ENCODE data around the gene ANXA4.
"Not testable (repeated sequence)": the region's sequence is repeated elsewhere in the genome, so short reads cannot be mapped to it uniquely, and the experiment has no call there.

Gene ANXA4

GRCh38 chr2:69753659-69754363, 11.9 kb downstream of the ANXA4 start:
- H3K27ac Mint-ChIP-seq: peak overlapping the region; percentile 20
- H3K36me3 Mint-ChIP-seq: peaks cover 6% of the 10 kb centered on the region
- H3K4me3 Mint-ChIP-seq: no peak overlapping the region
- no peaks in the 10 kb centered on the region for H3K27me3 Mint-ChIP-seq
- DNase-seq (ENCODE audit: low spot score in 2 of 2) (no peak), ATAC-seq (ENCODE audit: low read depth) (no peak)
- no peaks in the 10 kb centered on the region for H3K9me3 Mint-ChIP-seq
- peaks cover 21% of the 10 kb centered on the region for H3K4me1 Mint-ChIP-seq

GRCh38 chr2:69754633-69755032, 12.7 kb downstream of the ANXA4 start:
- H3K9me3 Mint-ChIP-seq: no peaks in the 10 kb centered on the region
- no peaks in the 10 kb centered on the region for H3K27me3 Mint-ChIP-seq
- peaks cover 3% of the 10 kb centered on the region for H3K36me3 Mint-ChIP-seq
- H3K4me1 Mint-ChIP-seq: peaks cover 17% of the 10 kb centered on the region
- DNase-seq (ENCODE audit: low spot score in 2 of 2) (no peak), ATAC-seq (ENCODE audit: low read depth) (no peak)
- H3K27ac Mint-ChIP-seq: no peak overlapping the region
- no peak overlapping the region for H3K4me3 Mint-ChIP-seq

GRCh38 chr2:69755862-69756467, 14.0 kb downstream of the ANXA4 start:
- Mint-ChIP-seq H3K27me3 (no peaks in the 10 kb centered on the region), H3K36me3 (peaks cover 3% of the 10 kb centered on the region), H3K4me3 (no peak overlapping the region), H3K4me1 (peaks cover 14% of the 10 kb centered on the region), H3K9me3 (no peaks in the 10 kb centered on the region), H3K27ac (no peak overlapping the region)
- ATAC-seq (ENCODE audit: low read depth) (no peak), DNase-seq (ENCODE audit: low spot score in 2 of 2) (no peak)

GRCh38 chr2:69762025-69762424, 20.1 kb downstream of the ANXA4 start:
- Mint-ChIP-seq H3K4me1 (peaks cover 23% of the 10 kb centered on the region), H3K36me3 (peaks cover 6% of the 10 kb centered on the region), H3K4me3 (no peak overlapping the region), H3K27ac (no peak overlapping the region), H3K9me3 (no peaks in the 10 kb centered on the region), H3K27me3 (no peaks in the 10 kb centered on the region)
- DNase-seq (ENCODE audit: low spot score in 2 of 2) (no peak), ATAC-seq (ENCODE audit: low read depth) (no peak)

GRCh38 chr2:69762513-69763494, 20.9 kb downstream of the ANXA4 start:
- peaks cover 23% of the 10 kb centered on the region for H3K4me1 Mint-ChIP-seq
- H3K27ac Mint-ChIP-seq: no peak overlapping the region
- no peak overlapping the region for H3K4me3 Mint-ChIP-seq
- peaks cover 6% of the 10 kb centered on the region for H3K36me3 Mint-ChIP-seq
- ATAC-seq (ENCODE audit: low read depth) (peak; percentile 31), DNase-seq (ENCODE audit: low spot score in 2 of 2) (no peak)
- H3K27me3 Mint-ChIP-seq: no peaks in the 10 kb centered on the region
- H3K9me3 Mint-ChIP-seq: no peaks in the 10 kb centered on the region

GRCh38 chr2:69763831-69764230, 21.9 kb downstream of the ANXA4 start:
- H3K9me3 Mint-ChIP-seq; H3K27me3 Mint-ChIP-seq; H3K36me3 Mint-ChIP-seq; H3K27ac Mint-ChIP-seq; ATAC-seq (ENCODE audit: low read depth); DNase-seq (ENCODE audit: low spot score in 2 of 2); H3K4me3 Mint-ChIP-seq: not testable (repeated sequence)
- peaks cover 23% of the 10 kb centered on the region for H3K4me1 Mint-ChIP-seq

- H3K4me1 Mint-ChIP-seq: peaks cover 26% of the 10 kb centered on the region
- peaks cover 6% of the 10 kb centered on the region for H3K36me3 Mint-ChIP-seq
- no peak for DNase-seq (ENCODE audit: low spot score in 2 of 2)
- no peaks in the 10 kb centered on the region for H3K9me3 Mint-ChIP-seq
- H3K27me3 Mint-ChIP-seq: no peaks in the 10 kb centered on the region
- peak overlapping the region; percentile 43 for H3K27ac Mint-ChIP-seq
- no peak for ATAC-seq (ENCODE audit: low read depth)
- no peak overlapping the region for H3K4me3 Mint-ChIP-seq
Measured at GRCh38 chr2:69764286-69765095, 22.6 kb downstream of the ANXA4 start.

GRCh38 chr2:69765096-69765380, 23.1 kb downstream of the ANXA4 start:
- Mint-ChIP-seq H3K4me3 (no peak overlapping the region), H3K27ac (peak overlapping the region; percentile 43), H3K4me1 (peaks cover 26% of the 10 kb centered on the region), H3K36me3 (peaks cover 6% of the 10 kb centered on the region), H3K27me3 (no peaks in the 10 kb centered on the region), H3K9me3 (no peaks in the 10 kb centered on the region)
- no peak for ATAC-seq (ENCODE audit: low read depth)
- DNase-seq (ENCODE audit: low spot score in 2 of 2): no peak

- Mint-ChIP-seq H3K9me3 (no peaks in the 10 kb centered on the region), H3K4me3 (no peak overlapping the region), H3K27ac (no peak overlapping the region), H3K36me3 (peaks cover 6% of the 10 kb centered on the region), H3K4me1 (peaks cover 30% of the 10 kb centered on the region), H3K27me3 (no peaks in the 10 kb centered on the region)
- ATAC-seq (ENCODE audit: low read depth) (no peak), DNase-seq (ENCODE audit: low spot score in 2 of 2) (no peak)
Measured at GRCh38 chr2:69766014-69766413, 24.1 kb downstream of the ANXA4 start.

GRCh38 chr2:69767034-69767433, 25.1 kb downstream of the ANXA4 start:
- no peaks in the 10 kb centered on the region for H3K9me3 Mint-ChIP-seq
- ATAC-seq (ENCODE audit: low read depth) (no peak), DNase-seq (ENCODE audit: low spot score in 2 of 2) (no peak)
- H3K27ac Mint-ChIP-seq: no peak overlapping the region
- H3K27me3 Mint-ChIP-seq: no peaks in the 10 kb centered on the region
- H3K4me1 Mint-ChIP-seq: peaks cover 33% of the 10 kb centered on the region
- H3K4me3 Mint-ChIP-seq: no peak overlapping the region
- H3K36me3 Mint-ChIP-seq: peaks cover 6% of the 10 kb centered on the region

- Mint-ChIP-seq H3K9me3 (no peaks in the 10 kb centered on the region), H3K27ac (no peak overlapping the region), H3K4me1 (peaks cover 32% of the 10 kb centered on the region), H3K4me3 (no peak overlapping the region), H3K27me3 (no peaks in the 10 kb centered on the region), H3K36me3 (peaks cover 2% of the 10 kb centered on the region)
- DNase-seq (ENCODE audit: low spot score in 2 of 2): no peak
- no peak for ATAC-seq (ENCODE audit: low read depth)
Measured at GRCh38 chr2:69768235-69768634, 26.3 kb downstream of the ANXA4 start.

GRCh38 chr2:69768789-69769188, 26.9 kb downstream of the ANXA4 start:
- ATAC-seq (ENCODE audit: low read depth): no peak
- no peak overlapping the region for H3K27ac Mint-ChIP-seq

GRCh38 chr2:69769272-69769671, 27.3 kb downstream of the ANXA4 start:
- Mint-ChIP-seq H3K4me3 (no peak overlapping the region), H3K27me3 (no peaks in the 10 kb centered on the region), H3K36me3 (peaks cover 2% of the 10 kb centered on the region), H3K9me3 (no peaks in the 10 kb centered on the region), H3K4me1 (peaks cover 32% of the 10 kb centered on the region), H3K27ac (no peak overlapping the region)
- no peak for DNase-seq (ENCODE audit: low spot score in 2 of 2)
- ATAC-seq (ENCODE audit: low read depth): no peak

More at GRCh38 chr2:69768789-69769188, 26.9 kb downstream of the ANXA4 start:
- DNase-seq (ENCODE audit: low spot score in 2 of 2): no peak
- Mint-ChIP-seq H3K4me3 (no peak overlapping the region), H3K36me3 (peaks cover 2% of the 10 kb centered on the region), H3K9me3 (no peaks in the 10 kb centered on the region), H3K27me3 (no peaks in the 10 kb centered on the region), H3K4me1 (peaks cover 31% of the 10 kb centered on the region)

Measured in memory B cell (primary cell).